NCI-H146 (cell line): ENCODE measurements around the gene ATP10A.

Source experiments
- DNase-seq: peaks from one replicate; lab custom pipeline; 2025; lab: John Stamatoyannopoulos, UW

The ATP10A gene

GRCh38 chr15:25863111-25863967 lies at the start of gene ATP10A:
Gene ATP10A (minus strand): TSS chr15:25863327. CDS start chr15:25863096, 231 bp downstream.
- no peak for DNase-seq

- no peak for DNase-seq
Observed at GRCh38 chr15:25912035-25912434, 48.9 kb upstream of the ATP10A start.

GRCh38 chr15:25910832-25911231 lies 47.7 kb upstream of the ATP10A start:
- DNase-seq, result no peak

- DNase-seq, result no peak
Observed at GRCh38 chr15:25909806-25910205, 46.7 kb upstream of the ATP10A start.

- no peak for DNase-seq
Observed at GRCh38 chr15:25909325-25909724, 46.2 kb upstream of the ATP10A start.

GRCh38 chr15:25905140-25905539 lies 42.0 kb upstream of the ATP10A start:
- no peak for DNase-seq

- DNase-seq, result no peak
Observed at GRCh38 chr15:25903024-25903581, 40.0 kb upstream of the ATP10A start.

- no peak for DNase-seq
Observed at GRCh38 chr15:25901811-25902605, 38.9 kb upstream of the ATP10A start.

GRCh38 chr15:25900901-25901300 lies 37.8 kb upstream of the ATP10A start:
- no peak for DNase-seq

GRCh38 chr15:25900431-25900830 lies 37.3 kb upstream of the ATP10A start:
- no peak for DNase-seq

- no peak for DNase-seq
Observed at GRCh38 chr15:25899870-25900269, 36.7 kb upstream of the ATP10A start.

- no peak for DNase-seq
Observed at GRCh38 chr15:25897658-25898057, 34.5 kb upstream of the ATP10A start.

GRCh38 chr15:25894371-25894902 lies 31.3 kb upstream of the ATP10A start:
- no peak for DNase-seq

GRCh38 chr15:25893596-25893995 lies 30.5 kb upstream of the ATP10A start:
- no peak for DNase-seq

GRCh38 chr15:25892126-25892525 lies 29.0 kb upstream of the ATP10A start:
- DNase-seq, result no peak

- no peak for DNase-seq
Observed at GRCh38 chr15:25891081-25891480, 28.0 kb upstream of the ATP10A start.

GRCh38 chr15:25890529-25890928 lies 27.4 kb upstream of the ATP10A start:
- DNase-seq, result no peak

- no peak for DNase-seq
Observed at GRCh38 chr15:25887870-25888269, 24.7 kb upstream of the ATP10A start.

- DNase-seq, result no peak
Observed at GRCh38 chr15:25886498-25887140, 23.5 kb upstream of the ATP10A start.

GRCh38 chr15:25884370-25884769 lies 21.2 kb upstream of the ATP10A start:
- no peak for DNase-seq

- DNase-seq, result no peak
Observed at GRCh38 chr15:25883463-25884259, 20.5 kb upstream of the ATP10A start.
